PC-3 (cell line): ENCODE data around the gene BICRA.

Source experiments
- CTCF ChIP-seq: fragments of 300-600 bp; sonication (generic); conservative IDR thresholded peaks from 2 replicates; pipeline ENCODE4 v1.5.1; 2017; ENCODE audit warnings: antibody characterized with exemption, low read depth, mild to moderate bottlenecking, low read length
- EZH2 ChIP-seq: fragments of 300-600 bp; sonication (generic); IDR thresholded peaks from one replicate; pipeline ENCODE4 v1.6.1; 2017; ENCODE audit warnings: antibody characterized with exemption, mild to moderate bottlenecking, low read length; ENCODE audit not compliant: unreplicated experiment

GRCh38 chr19:47564081-47564480 lies 44.9 kb upstream of the BICRA start:
- TF ChIP-seq EZH2 = no peak
- no peak for TF ChIP-seq CTCF
